CD14-positive monocyte (primary cell): ENCODE results near the gene ABCF3. TPM values are rescaled to one million over a fixed set of nuclear protein-coding genes. Genes with fewer than 3 reads are reported as not detected.

Experiments
- DNase-seq, 3 donors: peaks; one replicate each; pipeline ENCODE4 v3.0.0-alpha.2; 2011 to 2022
- H2AFZ ChIP-seq: 2 replicates; pipeline ENCODE4 v1.6.0; 2012; ENCODE audit warnings: mild to moderate bottlenecking, low read depth, low read length, inconsistent platforms; ENCODE audit not compliant: insufficient read depth, poor library complexity, severe bottlenecking
- H3K27ac ChIP-seq, 2 donors: 1 replicate in 1 of 2; 2 replicates in 1 of 2; pipeline ENCODE4 v1.5.1; 2012 to 2013; ENCODE audit warnings: low read length in 2 of 2, control low read depth in 1 of 2, inconsistent platforms in 1 of 2, low read depth in 1 of 2, mild to moderate bottlenecking in 1 of 2
- H3K27me3 ChIP-seq, 2 donors: one replicate each; pipeline versions ENCODE4 v1.6.0 to v1.6.1; 2011 to 2013; ENCODE audit warnings: low read length in 2 of 2; ENCODE audit not compliant: control insufficient read depth in 2 of 2, insufficient read depth in 2 of 2
- H3K36me3 ChIP-seq, 2 donors: replicated peaks in 1 of 2; 1 replicate in 1 of 2; 2 replicates in 1 of 2; pipeline versions ENCODE4 v1.5.1 to v1.6.1; 2012 to 2013; ENCODE audit warnings: low read length in 2 of 2, control low read depth in 1 of 2, inconsistent platforms in 1 of 2, mild to moderate bottlenecking in 1 of 2; ENCODE audit not compliant: insufficient read depth in 2 of 2, control insufficient read depth in 1 of 2
- H3K4me1 ChIP-seq, 2 donors: 1 replicate in 1 of 2; 2 replicates in 1 of 2; pipeline versions ENCODE4 v1.5.1 to v1.6.1; 2012 to 2013; ENCODE audit warnings: low read length in 2 of 2, control low read depth in 1 of 2, inconsistent platforms in 1 of 2, mild to moderate bottlenecking in 1 of 2, moderate library complexity in 1 of 2; ENCODE audit not compliant: insufficient read depth in 2 of 2, control insufficient read depth in 1 of 2
- H3K4me2 ChIP-seq: replicated peaks from 2 replicates; pipeline ENCODE3; 2012; ENCODE audit warnings: low read length, moderate library complexity, mild to moderate bottlenecking; ENCODE audit not compliant: poor library complexity, severe bottlenecking; ENCODE audit errors: extremely low read depth
- H3K4me3 ChIP-seq, 3 experiments: fragments of 200-600 bp in 1 of 3; sonication (generic) in 1 of 3; replicated peaks in 1 of 3; 1 replicate in 2 of 3; 2 replicates in 1 of 3; pipeline ENCODE4 v1.5.1; 2011 to 2013; ENCODE audit warnings: low read length in 3 of 3, mild to moderate bottlenecking in 3 of 3, control low read depth in 2 of 3, low read depth in 2 of 3, inconsistent platforms in 1 of 3, moderate library complexity in 1 of 3
- H3K79me2 ChIP-seq: 2 replicates; pipeline ENCODE4 v1.6.0; 2012; ENCODE audit warnings: mild to moderate bottlenecking, control low read depth, inconsistent platforms, low read length, moderate library complexity; ENCODE audit not compliant: insufficient read depth
- H3K9ac ChIP-seq: 2 replicates; pipeline ENCODE4 v1.6.0; 2017; ENCODE audit warnings: low read length, mild to moderate bottlenecking; ENCODE audit not compliant: insufficient read depth, poor library complexity, severe bottlenecking
- H3K9me3 ChIP-seq, 2 donors: replicated peaks in 1 of 2; 1 replicate in 1 of 2; 2 replicates in 1 of 2; pipeline versions ENCODE4 v1.5.1 to v1.6.1; 2012 to 2013; ENCODE audit warnings: low read length in 2 of 2, control low read depth in 1 of 2; ENCODE audit not compliant: control insufficient read depth in 1 of 2, insufficient read depth in 1 of 2
- H4K20me1 ChIP-seq: 2 replicates; pipeline ENCODE4 v1.6.0; 2012; ENCODE audit warnings: mild to moderate bottlenecking, low read length, control low read depth, moderate library complexity; ENCODE audit not compliant: insufficient read depth
- H3K27ac Mint-ChIP-seq, 7 donors: one replicate each; pipeline ENCODE4 v1.8.0; 2020; ENCODE audit warnings: mild to moderate bottlenecking in 7 of 7, mixed read lengths in 7 of 7, moderate library complexity in 6 of 7, inconsistent platforms in 2 of 7
- H3K27me3 Mint-ChIP-seq, 3 donors: one replicate each; pipeline ENCODE4 v1.8.0; 2021 to 2022; ENCODE audit warnings: low read depth in 3 of 3, mild to moderate bottlenecking in 3 of 3, mixed read lengths in 3 of 3, moderate library complexity in 3 of 3, inconsistent platforms in 1 of 3
- H3K36me3 Mint-ChIP-seq, 2 donors: one replicate each; pipeline ENCODE4 v1.8.0; 2020; ENCODE audit warnings: mixed read lengths in 2 of 2, inconsistent platforms in 1 of 2, mild to moderate bottlenecking in 1 of 2
- H3K4me1 Mint-ChIP-seq: one replicate; pipeline ENCODE4 v1.8.0; 2020; ENCODE audit warnings: mild to moderate bottlenecking, mixed read lengths
- H3K4me3 Mint-ChIP-seq, 2 donors: one replicate each; pipeline ENCODE4 v1.8.0; 2020; ENCODE audit warnings: mild to moderate bottlenecking in 2 of 2, mixed read lengths in 2 of 2, moderate library complexity in 1 of 2
- H3K9me3 Mint-ChIP-seq, 7 donors: one replicate each; pipeline ENCODE4 v1.8.0; 2020 to 2022; ENCODE audit warnings: mixed read lengths in 7 of 7, mild to moderate bottlenecking in 6 of 7, moderate library complexity in 6 of 7, inconsistent platforms in 2 of 7
- WGBS: methylation state at CpG from one replicate; pipeline ENCODE4 v1.1.5; 2013; ENCODE audit warnings: missing lambda C conversion rate; ENCODE audit not compliant: insufficient coverage; 5-methylcytosine and 5-hydroxymethylcytosine counted together
- intact Hi-C, 2 donors: fragments of 100-400 bp; cut with micrococcal nuclease; formaldehyde crosslinking; loops; one replicate each; pipeline versions ENCODE4 v1.15.0 to v1.15.1; 2023
- polyA plus RNA-seq, 3 donors: library from polyadenylated mRNA; depleted of rRNA in 1 of 3; unstranded in 2 of 3; stranded (reverse) in 1 of 3; fragments of 300-500 nt in 2 of 3; fragments of >200 nt in 1 of 3; fragmentation: Illumina TruSeq in 2 of 3; gene quantifications; 1 replicate in 2 of 3; 2 replicates in 1 of 3; pipeline ENCODE4 v1.2.3, GENCODE V29; 2012 to 2021
- TF ChIP-seq, protein P1 (sequence below): fragments of 200-600 bp; IDR thresholded peaks from one replicate; pipeline ENCODE4 v1.8.0; 2022; ENCODE audit warnings: antibody characterized with exemption, mild to moderate bottlenecking

ABCF3 gene
- polyA plus RNA-seq, 3 donors: 13.5 to 74.8 (median 13.9) TPM

DNA sequence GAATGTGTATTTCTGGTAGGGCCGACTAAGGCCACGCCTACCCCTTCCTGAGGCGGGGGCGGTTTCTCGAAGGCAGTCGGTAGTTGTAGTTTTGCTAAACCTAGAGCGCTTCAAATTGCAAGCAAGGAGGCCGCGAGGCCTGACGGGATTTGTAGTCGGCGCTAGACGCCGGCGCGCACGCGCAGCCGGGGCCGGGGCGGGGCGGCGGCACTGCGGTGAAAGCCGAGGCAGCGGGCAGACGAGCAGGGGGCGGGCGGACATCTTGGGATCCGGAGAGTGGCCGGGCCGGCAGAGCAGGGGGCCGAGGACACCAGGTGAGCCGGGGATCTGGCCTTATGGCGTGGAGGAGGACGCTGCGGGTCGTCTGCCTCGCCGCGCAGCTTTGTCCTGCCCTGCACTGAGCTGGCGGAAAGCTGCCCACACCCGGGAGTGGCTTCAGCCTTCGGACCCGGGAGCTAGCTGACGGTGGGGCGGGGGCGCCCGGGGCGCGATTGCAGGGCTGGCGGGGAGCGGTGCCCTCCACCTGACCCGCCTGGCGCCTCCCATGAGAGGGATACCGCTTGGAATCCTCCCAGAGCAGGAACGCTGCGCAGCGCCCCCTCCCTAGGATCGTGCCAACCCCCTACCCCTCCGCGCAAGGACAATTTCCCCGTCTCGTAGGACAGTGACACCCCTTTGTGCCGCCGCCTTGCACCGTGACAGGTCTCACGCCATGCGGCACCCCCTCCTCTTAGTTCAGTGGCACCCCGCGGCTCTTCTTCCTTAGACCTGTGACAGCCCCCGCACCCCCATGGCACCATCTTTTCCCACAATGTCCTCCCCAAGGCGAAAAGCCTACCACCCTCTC lies 11.1 kb upstream of the ABCF3 start, which contains the start of gene AP2M1:
Gene AP2M1, plus strand, starts transcription at position 210 of the 847 bp plus-strand sequence. CDS start 2,139 bp downstream, outside the sequence.
- TF ChIP-seq, protein P1, sequence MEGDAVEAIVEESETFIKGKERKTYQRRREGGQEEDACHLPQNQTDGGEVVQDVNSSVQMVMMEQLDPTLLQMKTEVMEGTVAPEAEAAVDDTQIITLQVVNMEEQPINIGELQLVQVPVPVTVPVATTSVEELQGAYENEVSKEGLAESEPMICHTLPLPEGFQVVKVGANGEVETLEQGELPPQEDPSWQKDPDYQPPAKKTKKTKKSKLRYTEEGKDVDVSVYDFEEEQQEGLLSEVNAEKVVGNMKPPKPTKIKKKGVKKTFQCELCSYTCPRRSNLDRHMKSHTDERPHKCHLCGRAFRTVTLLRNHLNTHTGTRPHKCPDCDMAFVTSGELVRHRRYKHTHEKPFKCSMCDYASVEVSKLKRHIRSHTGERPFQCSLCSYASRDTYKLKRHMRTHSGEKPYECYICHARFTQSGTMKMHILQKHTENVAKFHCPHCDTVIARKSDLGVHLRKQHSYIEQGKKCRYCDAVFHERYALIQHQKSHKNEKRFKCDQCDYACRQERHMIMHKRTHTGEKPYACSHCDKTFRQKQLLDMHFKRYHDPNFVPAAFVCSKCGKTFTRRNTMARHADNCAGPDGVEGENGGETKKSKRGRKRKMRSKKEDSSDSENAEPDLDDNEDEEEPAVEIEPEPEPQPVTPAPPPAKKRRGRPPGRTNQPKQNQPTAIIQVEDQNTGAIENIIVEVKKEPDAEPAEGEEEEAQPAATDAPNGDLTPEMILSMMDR: no peak
- H3K4me1 Mint-ChIP-seq: peaks cover 34% of the 10 kb centered on the region
- peak within 1 kb of the TSS; percentile 82 to 98 (median 91) for H3K4me3 ChIP-seq
- H3K27me3 Mint-ChIP-seq: peaks cover 0 to 3% (median 3%) of the 10 kb centered on the region in 3 donors
- H3K36me3 ChIP-seq: peaks cover 48 to 60% of the 10 kb centered on the region in 2 donors
- peak within 1 kb of the TSS; percentile 17 to 84 for H3K27ac ChIP-seq
- no peaks in the 10 kb centered on the region for H3K9me3 Mint-ChIP-seq
- peaks cover 40% of the 10 kb centered on the region for H4K20me1 ChIP-seq
- under 1% methylated on average over 73 of the region's 73 CpGs for WGBS
- H3K27ac Mint-ChIP-seq: peak within 1 kb of the TSS; percentile 76 to 94 (median 86)
- H3K4me3 Mint-ChIP-seq: peak within 1 kb of the TSS; percentile 94 to 97
- no peaks in the 10 kb centered on the region for H3K9me3 ChIP-seq
- peak within 1 kb of the TSS; percentile 97 for H2AFZ ChIP-seq
- peaks cover 42 to 50% of the 10 kb centered on the region in 2 donors for H3K36me3 Mint-ChIP-seq
- intact Hi-C loops: loop anchor here (1.0 to 5.0 kb wide), 7 partner anchors 10 to 153 kb away; partner anchors contain the start of genes ABCF3 (in 1 of the 2), ALG3 (in 1 of the 2), EEF1AKMT4 (in 1 of the 2) and PSMD2 (in 1 of the 2)
- no peaks in the 10 kb centered on the region for H3K27me3 ChIP-seq
- H3K4me1 ChIP-seq: peaks cover 27 to 33% of the 10 kb centered on the region in 2 donors
- peaks cover 49% of the 10 kb centered on the region for H3K79me2 ChIP-seq
- H3K4me2 ChIP-seq: peak within 1 kb of the TSS; percentile 96
- peak within 1 kb of the TSS; percentile 94 for H3K9ac ChIP-seq
- peak; percentile 97 to 99 (median 98) for DNase-seq

DNA sequence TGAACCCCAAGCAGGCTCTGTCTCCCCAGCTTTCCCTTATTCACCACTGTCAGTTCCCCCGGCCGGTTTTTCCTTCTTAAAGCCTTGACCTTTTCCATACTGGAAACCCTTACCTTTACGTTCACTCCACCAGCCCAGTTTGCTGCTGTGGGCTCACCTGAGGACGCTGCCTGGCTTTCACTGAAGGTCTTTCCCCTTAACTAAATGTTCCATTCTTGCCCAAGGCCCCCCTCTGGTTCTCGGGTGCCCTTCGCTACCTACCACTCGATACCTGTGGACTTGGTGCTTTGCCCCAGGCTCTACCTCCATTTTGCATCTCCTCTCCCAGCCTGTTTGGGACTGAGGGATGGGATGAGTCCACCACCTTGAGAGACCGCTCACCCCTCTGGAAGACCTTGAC lies 10.5 kb upstream of the ABCF3 start:
- peak overlapping the region; percentile 82 to 98 (median 91) for H3K4me3 ChIP-seq
- H3K36me3 ChIP-seq: peaks cover 52 to 60% of the 10 kb centered on the region in 2 donors
- peaks cover 0 to 3% (median 3%) of the 10 kb centered on the region in 3 donors for H3K27me3 Mint-ChIP-seq
- H3K4me1 ChIP-seq: peaks cover 27 to 33% of the 10 kb centered on the region in 2 donors
- H3K9me3 ChIP-seq: no peaks in the 10 kb centered on the region
- H3K79me2 ChIP-seq: peaks cover 49% of the 10 kb centered on the region
- H2AFZ ChIP-seq: peak overlapping the region; percentile 97
- peak overlapping the region; percentile 96 for H3K4me2 ChIP-seq
- intact Hi-C loops: loop anchor here (2.0 to 5.0 kb wide), 3 partner anchors 73 to 153 kb away; partner anchors contain the start of genes ALG3 (in 1 of the 2) and EEF1AKMT4 (in 1 of the 2)
- H3K36me3 Mint-ChIP-seq: peaks cover 48 to 53% of the 10 kb centered on the region in 2 donors
- no peaks in the 10 kb centered on the region for H3K27me3 ChIP-seq
- DNase-seq: no peak
- peak overlapping the region; percentile 94 to 97 for H3K4me3 Mint-ChIP-seq
- H4K20me1 ChIP-seq: peaks cover 40% of the 10 kb centered on the region
- WGBS: 4% methylated on average over 4 of the region's 8 CpGs
- H3K27ac ChIP-seq: peak overlapping the region; percentile 17 to 84
- H3K27ac Mint-ChIP-seq: peak overlapping the region; percentile 76 to 94 (median 86)
- peaks cover 36% of the 10 kb centered on the region for H3K4me1 Mint-ChIP-seq
- TF ChIP-seq, protein P1: no peak
- H3K9me3 Mint-ChIP-seq: no peaks in the 10 kb centered on the region
- peak overlapping the region; percentile 94 for H3K9ac ChIP-seq
